HEK293T (cell line): ENCODE results near the gene CDC37.

Experiments
- CTCF ChIA-PET: fragments of 350-600 bp; formaldehyde crosslinking; extraction: SDS; loops from one replicate; lab custom pipeline; 2021; ENCODE audit warnings: antibody characterized with exemption, inconsistent platforms; lab: Yijun Ruan, JAX
- POLR2A ChIA-PET: fragments of 350-600 bp; formaldehyde crosslinking; extraction: SDS; loops from one replicate; lab custom pipeline; 2020; ENCODE audit warnings: antibody characterized with exemption, inconsistent platforms; lab: Yijun Ruan, JAX
- DNase-seq: peaks from one replicate; pipeline ENCODE4 v3.0.0; 2012; ENCODE audit warnings: mixed read lengths; ENCODE audit errors: extremely low spot score
- ARNT ChIP-seq: fragments of 450-650 bp; IDR thresholded peaks from 2 replicates; pipeline ENCODE4 v1.6.1; 2017; ENCODE audit warnings: mild to moderate bottlenecking
- BHLHE40 ChIP-seq: fragments of 450-650 bp; IDR thresholded peaks from 2 replicates; pipeline ENCODE4 v1.6.1; 2016; ENCODE audit warnings: mild to moderate bottlenecking, moderate library complexity, borderline replicate concordance
- CTBP1 ChIP-seq: fragments of 450-650 bp; IDR thresholded peaks from 2 replicates; pipeline ENCODE4 v1.6.1; 2016; ENCODE audit warnings: borderline replicate concordance
- ELF4 ChIP-seq: fragments of 450-650 bp; IDR thresholded peaks from 2 replicates; pipeline ENCODE4 v1.6.1; 2017; ENCODE audit warnings: antibody characterized with exemption
- FOXA1 ChIP-seq: fragments of 450-650 bp; IDR thresholded peaks from 2 replicates; pipeline ENCODE4 v1.6.1; 2016; ENCODE audit warnings: mild to moderate bottlenecking
- FOXK2 ChIP-seq: fragments of 450-650 bp; IDR thresholded peaks from 2 replicates; pipeline ENCODE4 v1.6.1; 2016; ENCODE audit warnings: mild to moderate bottlenecking
- FOXM1 ChIP-seq: fragments of 450-650 bp; IDR thresholded peaks from 2 replicates; pipeline ENCODE4 v1.6.1; 2017; ENCODE audit warnings: mild to moderate bottlenecking, borderline replicate concordance
- HDGF ChIP-seq: fragments of 450-650 bp; IDR thresholded peaks from 2 replicates; pipeline ENCODE4 v1.6.1; 2017; ENCODE audit warnings: antibody characterized with exemption, borderline replicate concordance
- L3MBTL2 ChIP-seq: fragments of 450-650 bp; conservative IDR thresholded peaks from 2 replicates; pipeline ENCODE4 v1.6.1; 2016; ENCODE audit warnings: mild to moderate bottlenecking
- LEF1 ChIP-seq: fragments of 450-650 bp; IDR thresholded peaks from 2 replicates; pipeline ENCODE4 v1.6.1; 2017; ENCODE audit warnings: mild to moderate bottlenecking, borderline replicate concordance
- NFRKB ChIP-seq: fragments of 450-650 bp; IDR thresholded peaks from 2 replicates; pipeline ENCODE4 v1.6.1; 2016; ENCODE audit warnings: mild to moderate bottlenecking, moderate library complexity
- PKNOX1 ChIP-seq: fragments of 450-650 bp; IDR thresholded peaks from 2 replicates; pipeline ENCODE4 v1.6.1; 2016
- SP1 ChIP-seq: fragments of 450-650 bp; IDR thresholded peaks from 2 replicates; pipeline ENCODE4 v1.6.1; 2017
- SUZ12 ChIP-seq: fragments of 450-650 bp; IDR thresholded peaks from 2 replicates; pipeline ENCODE4 v1.6.1; 2016; ENCODE audit warnings: mild to moderate bottlenecking
- TARDBP ChIP-seq: fragments of 450-650 bp; IDR thresholded peaks from 2 replicates; pipeline ENCODE4 v1.6.1; 2016
- ZNF384 ChIP-seq: fragments of 450-650 bp; IDR thresholded peaks from 2 replicates; pipeline ENCODE4 v1.6.1; 2016

CDC37 gene

GRCh38 chr19:10439588-10439987 lies 36.2 kb upstream of the CDC37 start:
- ChIA-PET CTCF (no interaction called here), POLR2A (no interaction called here)
- DNase-seq, result no peak
- TF ChIP-seq FOXM1 (no peak), ZNF384 (no peak), ARNT (no peak), LEF1 (no peak), NFRKB (no peak), HDGF (no peak), L3MBTL2 (no peak), SUZ12 (no peak), FOXK2 (no peak), CTBP1 (no peak), BHLHE40 (no peak), PKNOX1 (no peak), FOXA1 (no peak), SP1 (no peak), ELF4 (no peak)

- DNase-seq, result no peak
- TF ChIP-seq SP1 (no peak), CTBP1 (no peak), FOXK2 (no peak), TARDBP (no peak), ARNT (no peak), SUZ12 (no peak), FOXA1 (no peak), FOXM1 (no peak), HDGF (no peak), L3MBTL2 (no peak), ZNF384 (no peak), PKNOX1 (no peak), NFRKB (no peak), ELF4 (no peak), LEF1 (no peak), BHLHE40 (no peak)
- CTCF ChIA-PET, result no interaction called here
- POLR2A ChIA-PET, result no interaction called here
These were observed 29.8 kb upstream of the CDC37 start for GRCh38 chr19:10433131-10433536.

GRCh38 chr19:10432736-10433130 lies 29.4 kb upstream of the CDC37 start:
- TF ChIP-seq FOXK2 (no peak), FOXA1 (no peak), ELF4 (no peak), NFRKB (no peak), CTBP1 (no peak), TARDBP (no peak), BHLHE40 (no peak), ARNT (no peak), LEF1 (no peak), SP1 (no peak), ZNF384 (no peak), FOXM1 (no peak), PKNOX1 (no peak), L3MBTL2 (no peak), HDGF (no peak)
- ChIA-PET CTCF (no interaction called here), POLR2A (no interaction called here)
- DNase-seq, result no peak

DNA sequence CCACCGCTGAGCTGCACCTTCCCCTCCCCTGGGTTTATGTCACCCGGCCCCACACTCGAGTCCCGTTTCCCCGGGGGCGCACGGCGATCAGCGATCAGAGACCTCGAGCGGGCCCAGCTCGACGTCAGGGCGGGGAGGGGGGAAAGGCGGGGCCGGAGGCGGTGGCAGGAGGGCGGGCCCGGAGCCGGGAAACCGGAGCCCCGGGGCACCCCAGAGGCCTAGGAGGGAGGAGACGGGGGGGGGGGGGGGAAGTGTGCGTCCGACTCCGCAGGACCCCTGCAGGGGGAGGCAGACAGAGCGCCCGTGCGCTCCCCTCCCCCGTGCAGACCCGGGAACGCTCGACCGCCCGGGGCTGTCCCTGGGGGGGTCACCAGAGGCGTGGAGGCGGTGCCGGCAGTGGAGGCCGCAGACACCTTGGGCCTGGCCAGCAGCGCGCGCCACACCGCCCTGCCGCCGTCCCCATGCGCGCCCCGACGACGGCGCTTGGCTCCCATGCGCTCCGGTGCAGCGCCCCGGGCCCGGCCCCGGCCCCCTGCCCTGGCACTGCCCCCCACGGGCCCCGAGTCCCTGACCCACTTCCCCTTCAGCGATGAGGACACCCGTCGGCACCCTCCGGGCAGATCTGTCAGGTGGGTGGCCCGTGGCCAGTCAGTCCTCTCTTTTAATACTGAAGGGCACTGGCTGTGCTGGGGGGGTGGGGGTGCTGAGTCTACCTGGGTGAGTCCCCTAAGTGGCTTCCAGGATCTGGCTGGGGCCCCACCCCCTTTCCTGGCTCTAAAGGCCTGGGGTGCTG lies 28.8 kb upstream of the CDC37 start:
- no peak for DNase-seq
- TF ChIP-seq L3MBTL2, result peak; percentile 59
- no peak for TF ChIP-seq ARNT
- ChIA-PET POLR2A (no interaction called here), CTCF (interaction anchor here (0.5 kb wide), 1 partner anchor 22 kb away, joined by 4 read pairs; no protein-coding TSS in a partner anchor)

DNA sequence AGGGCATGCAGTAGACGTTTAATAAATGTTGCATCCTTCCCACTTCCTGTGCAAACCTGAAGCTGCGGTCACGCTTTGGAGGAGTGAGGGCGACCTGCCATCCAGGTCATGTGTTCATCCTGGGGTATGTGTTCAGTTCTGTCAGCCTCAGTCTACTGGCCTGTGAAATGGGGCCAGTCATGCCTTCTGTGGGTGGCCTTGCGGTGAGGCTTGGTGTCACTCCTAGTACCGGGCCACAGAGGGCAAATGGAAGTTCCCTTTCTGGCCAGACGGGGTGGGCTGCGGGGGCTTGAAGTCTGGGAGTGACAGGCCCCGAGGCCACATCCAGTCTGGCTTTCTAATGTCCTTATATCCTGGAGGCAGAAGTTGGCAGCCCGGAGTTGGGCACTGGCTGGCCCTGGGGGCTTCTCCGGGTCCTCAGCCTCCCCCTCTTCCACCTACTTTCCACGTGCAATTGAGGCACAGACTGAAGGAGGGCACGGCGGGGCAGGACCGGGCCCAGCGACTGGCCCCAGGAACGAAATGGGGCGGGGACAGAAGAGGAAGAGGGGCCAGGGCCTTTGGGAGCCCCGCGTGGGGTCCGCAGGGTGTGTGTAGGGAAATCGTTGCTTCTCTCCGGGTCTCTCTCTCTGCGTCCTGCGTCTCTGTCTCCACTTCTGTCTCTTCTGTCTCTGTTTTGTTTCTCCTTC lies 28.1 kb upstream of the CDC37 start:
- POLR2A ChIA-PET, result no interaction called here
- DNase-seq, result no peak
- CTCF ChIA-PET, result no interaction called here
- no peak for TF ChIP-seq SUZ12

DNA sequence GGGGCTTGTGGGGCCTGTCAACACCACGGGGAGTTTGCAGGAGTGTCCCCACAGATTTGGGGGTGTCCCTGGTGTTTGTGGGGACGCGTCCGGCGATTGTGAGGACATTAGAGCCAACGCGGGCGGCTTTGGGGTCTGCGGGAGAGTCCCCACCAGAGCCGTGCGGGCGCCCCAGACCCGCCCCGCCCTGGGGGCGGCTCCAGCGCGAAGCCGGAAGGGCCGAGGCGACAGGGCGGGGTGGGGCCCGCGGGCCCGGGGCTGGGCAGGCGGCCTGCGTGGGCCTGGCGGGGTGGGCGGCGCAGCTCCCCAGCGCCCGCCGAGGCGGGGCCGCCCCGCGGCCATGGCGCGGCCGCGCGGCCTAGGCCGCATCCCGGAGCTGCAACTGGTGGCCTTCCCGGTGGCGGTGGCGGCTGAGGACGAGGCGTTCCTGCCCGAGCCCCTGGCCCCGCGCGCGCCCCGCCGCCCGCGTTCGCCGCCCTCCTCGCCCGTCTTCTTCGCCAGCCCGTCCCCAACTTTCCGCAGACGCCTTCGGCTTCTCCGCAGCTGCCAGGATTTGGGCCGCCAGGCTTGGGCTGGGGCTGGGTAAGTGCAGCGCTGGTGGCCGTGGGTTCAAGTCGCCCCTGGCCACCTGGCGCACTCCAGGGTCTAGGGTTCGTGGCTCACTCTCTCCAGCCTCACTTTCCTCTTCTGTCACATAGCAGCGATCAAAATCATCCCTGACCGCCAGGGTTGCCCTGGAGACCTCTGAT lies 27.3 kb upstream of the CDC37 start:
- ChIA-PET POLR2A (no interaction called here), CTCF (interaction anchor here (1.5 kb wide), 1 partner anchor 14 kb away, joined by 4 read pairs; no protein-coding TSS in a partner anchor)
- TF ChIP-seq FOXA1 (no peak), NFRKB (no peak), ARNT (no peak)
- DNase-seq, result no peak
